GM18517 (cell line): Measurements from ENCODE around the gene ERMN.
A peak's percentile ranks its signal among the peaks of the same experiment; 100 is the strongest.
"Not testable (repeated sequence)": the region's sequence is repeated elsewhere in the genome, so short reads cannot be mapped to it uniquely, and the experiment has no call there.

Source experiments
- ATAC-seq: cut with Tn5 transposase; IDR thresholded peaks from one replicate; pipeline ENCODE4 v1.9.1; 2021; ENCODE audit warnings: mild to moderate bottlenecking, moderate library complexity; ENCODE audit not compliant: unreplicated experiment

The ERMN gene

GRCh38 chr2:157325786-157326185, at the start of gene ERMN:
Gene ERMN (minus strand): TSS chr2:157325824. CDS start chr2:157325642, 182 bp downstream.
- ATAC-seq = no peak

DNA sequence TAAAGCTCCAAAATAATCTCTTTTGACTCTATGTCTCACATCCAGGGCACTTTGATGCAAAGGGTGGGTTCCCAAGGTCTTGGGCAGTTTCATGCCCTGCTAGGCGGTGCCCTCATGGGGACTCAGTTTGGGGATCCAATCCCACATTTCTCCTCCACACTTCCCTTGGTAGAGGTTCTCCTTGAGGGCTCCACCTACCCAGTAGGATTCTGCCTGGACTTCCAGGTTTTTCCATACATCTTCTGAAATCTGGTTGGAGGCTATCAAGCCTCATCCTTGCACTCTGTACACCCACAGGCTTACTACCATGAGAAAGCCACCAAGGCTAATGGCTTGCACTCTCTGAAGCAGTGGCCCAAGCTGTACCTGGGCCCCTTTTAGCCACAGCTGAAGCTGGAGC, 49.8 kb upstream of the ERMN start:
- no peak for ATAC-seq

- ATAC-seq = not testable (repeated sequence)
Measured at GRCh38 chr2:157368508-157368907, 42.9 kb upstream of the ERMN start.

DNA sequence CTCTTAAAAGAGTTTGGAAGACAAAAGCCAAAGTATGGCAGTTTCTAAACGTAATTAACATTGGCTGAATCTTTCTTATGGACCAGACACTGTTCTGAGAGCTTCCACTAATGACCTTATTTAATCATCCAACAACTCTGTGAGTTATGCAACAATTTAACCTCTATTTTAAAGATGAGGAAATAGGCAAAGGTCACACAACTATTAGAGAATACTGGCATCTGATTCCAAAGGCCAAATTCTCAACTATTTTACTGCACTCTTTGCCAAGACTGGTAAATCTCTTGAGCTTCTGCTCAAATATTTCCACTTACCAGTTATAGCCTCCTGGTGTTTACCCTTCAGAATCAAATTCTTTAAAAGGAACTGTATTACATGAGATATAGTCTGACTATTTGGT, 42.1 kb upstream of the ERMN start:
- no peak for ATAC-seq

DNA sequence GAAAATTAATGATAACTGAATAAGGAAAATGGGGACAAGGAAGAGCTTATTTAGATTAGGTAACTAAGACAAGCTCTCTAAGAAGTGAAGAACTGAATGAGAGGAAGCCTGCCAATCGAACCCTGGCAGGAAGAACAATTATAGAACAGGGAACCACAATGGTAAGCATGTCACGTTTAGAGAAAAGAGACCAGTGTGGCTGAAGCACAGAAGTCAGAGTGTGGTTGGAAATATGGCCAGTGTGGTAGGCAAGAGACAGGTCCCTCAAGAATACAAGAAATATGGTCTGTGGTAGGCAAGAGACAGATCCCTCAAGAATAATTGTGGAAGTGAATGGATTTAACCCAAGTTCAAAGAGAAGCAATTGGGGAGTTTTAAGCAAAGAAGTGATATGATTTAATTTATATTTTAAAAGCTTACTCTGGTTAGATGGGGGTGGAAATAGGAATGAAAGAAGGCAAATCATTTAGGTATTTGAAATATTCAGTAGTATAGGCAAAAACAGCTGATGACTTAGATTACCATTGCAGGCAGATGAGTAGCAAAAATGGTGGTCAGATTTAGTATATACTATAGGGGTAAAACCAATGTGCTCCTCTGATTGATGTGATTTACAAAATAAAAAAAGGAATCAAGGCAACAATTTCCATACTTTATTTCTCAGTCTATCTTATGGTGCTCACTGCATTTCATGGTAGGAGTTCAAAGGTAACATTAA, 38.8 kb upstream of the ERMN start:
- ATAC-seq = peak; percentile 90

GRCh38 chr2:157363612-157364101, 38.0 kb upstream of the ERMN start:
- ATAC-seq = peak; percentile 47

DNA sequence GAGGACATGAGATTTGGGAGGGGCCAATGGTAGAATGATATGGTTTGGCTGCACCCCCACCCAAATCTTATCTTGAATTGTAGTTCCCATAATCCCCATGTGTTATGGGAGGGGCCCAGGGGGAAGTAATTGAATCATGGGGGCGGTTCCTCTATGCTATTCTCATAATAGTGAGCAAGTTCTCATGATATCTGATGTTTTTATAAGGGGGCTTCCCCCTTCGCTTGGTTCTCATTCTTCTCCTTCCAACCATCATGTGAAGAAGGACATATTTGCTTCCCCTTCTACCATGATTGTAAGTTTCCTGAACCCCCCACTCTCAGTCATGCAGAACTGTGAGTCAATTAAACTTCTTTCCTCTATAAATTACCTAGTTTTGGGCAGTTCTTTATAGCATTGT, 37.0 kb upstream of the ERMN start:
- no peak for ATAC-seq

- ATAC-seq = no peak
Measured at GRCh38 chr2:157361526-157361925, 35.9 kb upstream of the ERMN start.

DNA sequence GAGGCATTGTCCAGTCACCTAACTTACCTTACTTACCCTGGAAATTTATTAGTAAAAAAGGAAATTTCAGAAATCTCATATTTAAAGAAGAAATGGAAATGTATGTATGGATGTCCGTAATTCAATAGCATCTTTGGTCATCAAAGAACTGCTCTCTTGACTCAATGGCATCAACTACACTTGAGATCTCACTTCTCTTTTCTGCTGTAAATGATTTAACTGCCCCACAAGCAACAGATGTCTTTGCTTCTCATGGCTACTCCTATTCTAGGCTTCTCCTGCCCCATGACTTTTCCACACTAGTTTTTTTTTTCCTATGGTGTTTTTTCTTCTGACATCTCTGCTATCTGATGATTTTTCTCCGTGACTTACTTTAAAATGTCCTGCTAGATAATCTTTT, 34.0 kb upstream of the ERMN start:
- ATAC-seq = peak; percentile 35

- ATAC-seq = no peak
Measured at GRCh38 chr2:157355618-157356017, 30.0 kb upstream of the ERMN start.

- ATAC-seq = no peak
Measured at GRCh38 chr2:157349949-157350515, 24.4 kb upstream of the ERMN start.

DNA sequence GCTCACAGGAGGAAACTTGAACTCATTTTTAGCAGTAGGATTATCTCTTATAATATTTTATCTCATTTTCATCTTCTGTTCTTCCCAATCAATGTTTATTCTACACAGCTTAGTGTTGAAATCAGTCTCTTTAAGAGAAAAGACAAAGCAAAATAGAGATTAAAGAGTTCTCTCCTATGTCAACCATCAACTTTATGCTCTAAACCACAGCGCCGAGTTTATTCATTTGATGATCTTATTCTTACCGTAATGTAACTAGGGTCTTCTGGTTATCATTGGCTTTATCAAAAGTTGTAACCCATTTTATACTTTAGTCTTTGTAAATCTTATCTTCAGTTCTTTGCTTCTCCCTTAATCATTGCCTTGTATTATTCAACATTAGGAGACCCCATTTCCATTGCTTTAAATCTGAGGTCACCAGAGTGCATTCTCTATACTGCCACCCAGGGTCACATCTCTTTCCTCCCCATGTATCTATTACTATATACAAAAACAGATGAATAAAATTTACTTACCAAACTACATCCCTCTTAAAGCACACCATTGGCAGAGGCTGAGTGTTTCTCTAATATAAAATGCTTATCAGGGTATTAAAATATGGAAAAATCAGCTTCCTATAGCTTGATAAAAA, 22.8 kb upstream of the ERMN start:
- ATAC-seq = no peak

GRCh38 chr2:157345647-157346389, 20.2 kb upstream of the ERMN start:
- ATAC-seq = no peak

GRCh38 chr2:157341381-157341780, 15.8 kb upstream of the ERMN start:
- ATAC-seq = not testable (repeated sequence)

- ATAC-seq = no peak
Measured at GRCh38 chr2:157339965-157340655, 14.5 kb upstream of the ERMN start.

GRCh38 chr2:157337978-157338377, 12.4 kb upstream of the ERMN start:
- no peak for ATAC-seq

- ATAC-seq = no peak
Measured at GRCh38 chr2:157336137-157337010, 10.8 kb upstream of the ERMN start.

GRCh38 chr2:157334797-157335196, 9.2 kb upstream of the ERMN start:
- no peak for ATAC-seq

- ATAC-seq = no peak
Measured at GRCh38 chr2:157334335-157334734, 8.7 kb upstream of the ERMN start.
